Uterus (tissue), 4 donors: ENCODE data around the gene GATAD2A. TPM values are rescaled to one million over a fixed set of nuclear protein-coding genes. Genes with fewer than 3 reads are reported as not detected.
"Not testable (repeated sequence)": the region's sequence is repeated elsewhere in the genome, so short reads cannot be mapped to it uniquely, and the experiment has no call there.

Experiments
- DNase-seq, 2 donors: peaks; one replicate each; pipeline ENCODE4 v3.0.0-alpha.2; 2019 to 2020
- H3K27ac ChIP-seq, 2 donors: fragments of 200-600 bp; sonication (generic); 1 replicate in 1 of 2; 2 replicates in 1 of 2; pipeline ENCODE4 v1.5.1; 2016 to 2018
- H3K27me3 ChIP-seq, 2 donors: fragments of 200-600 bp; sonication (generic); one replicate each; pipeline ENCODE4 v1.5.1; 2018 to 2019; ENCODE audit warnings: control low read depth in 1 of 2
- H3K36me3 ChIP-seq, 2 donors: fragments of 200-600 bp; sonication (generic); one replicate each; pipeline ENCODE4 v1.5.1; 2019; ENCODE audit warnings: control low read depth in 1 of 2
- H3K4me1 ChIP-seq, 2 donors: fragments of 200-600 bp; sonication (generic); one replicate each; pipeline ENCODE4 v1.5.1; 2018 to 2019; ENCODE audit warnings: control low read depth in 1 of 2
- H3K4me3 ChIP-seq, 2 donors: fragments of 200-600 bp; sonication (generic); 1 replicate in 1 of 2; 2 replicates in 1 of 2; pipeline ENCODE4 v1.5.1; 2018 to 2019; ENCODE audit warnings: mild to moderate bottlenecking in 1 of 2
- H3K9me3 ChIP-seq, 2 donors: fragments of 200-600 bp; sonication (generic); one replicate each; pipeline ENCODE4 v1.5.1; 2019; ENCODE audit warnings: control low read depth in 1 of 2
- CTCF ChIP-seq, 4 experiments: fragments of 200-600 bp in 2 of 4; fragments of 450-650 bp in 2 of 4; sonication (generic) in 2 of 4; IDR thresholded peaks; one replicate each; pipeline ENCODE4 v1.5.1; 2016 to 2019; ENCODE audit warnings: antibody characterized with exemption in 4 of 4, mild to moderate bottlenecking in 2 of 4, moderate library complexity in 1 of 4
- POLR2A ChIP-seq, 2 donors: fragments of 450-650 bp; IDR thresholded peaks; one replicate each; pipeline ENCODE4 v1.6.1; 2016; ENCODE audit warnings: antibody characterized with exemption in 2 of 2, mild to moderate bottlenecking in 1 of 2, moderate library complexity in 1 of 2
- intact Hi-C: fragments of 100-400 bp; cut with DNase I; formaldehyde crosslinking; loops from one replicate; pipeline ENCODE4 v1.15.1; 2023; ENCODE audit warnings: low total_unique reads
- total RNA-seq, 4 donors: library from RNA; depleted of rRNA in 3 of 4; stranded (reverse); fragments of >200 nt in 3 of 4; gene quantifications; one replicate each; pipeline versions ENCODE4 v1.1.0 to v1.2.4, GENCODE V29; 2014 to 2023
- donor health status: DM: yes; HTN: yes; CAD: no.

Gene GATAD2A
- total RNA-seq, 4 donors from 2014 or later: 9.7 to 65.1 (median 22.3) TPM

GRCh38 chr19:19471682-19472081, 66.2 kb downstream of the GATAD2A start:
- no peak overlapping the region for H3K27ac ChIP-seq
- peaks cover 0 to 14% of the 10 kb centered on the region in 2 donors for H3K9me3 ChIP-seq
- no peaks in the 10 kb centered on the region for H3K27me3 ChIP-seq
- no peaks in the 10 kb centered on the region for H3K4me1 ChIP-seq
- no peak for TF ChIP-seq POLR2A (IDR thresholded peaks at IDR 0.05)
- TF ChIP-seq CTCF (IDR thresholded peaks at IDR 0.05): no peak
- no peak overlapping the region for H3K4me3 ChIP-seq
- no peaks in the 10 kb centered on the region for H3K36me3 ChIP-seq
- intact Hi-C loops: no loop called here
- no peak for DNase-seq

GRCh38 chr19:19472106-19472505, 66.6 kb downstream of the GATAD2A start:
- H3K36me3 ChIP-seq, DNase-seq, intact Hi-C loops, H3K4me1 ChIP-seq, H3K4me3 ChIP-seq, H3K27me3 ChIP-seq, H3K27ac ChIP-seq: not testable (repeated sequence)
- H3K9me3 ChIP-seq: peaks cover 0 to 14% of the 10 kb centered on the region in 2 donors

- Histone ChIP-seq H3K36me3 (no peaks in the 10 kb centered on the region), H3K27me3 (no peaks in the 10 kb centered on the region), H3K4me3 (no peak overlapping the region), H3K9me3 (no peaks in the 10 kb centered on the region), H3K27ac (no peak overlapping the region), H3K4me1 (no peaks in the 10 kb centered on the region)
- no peak for DNase-seq
- intact Hi-C loops: no loop called here
- TF ChIP-seq POLR2A (IDR thresholded peaks at IDR 0.05): no peak
- TF ChIP-seq CTCF (IDR thresholded peaks at IDR 0.05): no peak
Observed at GRCh38 chr19:19475015-19475765, 69.7 kb downstream of the GATAD2A start.

GRCh38 chr19:19475849-19476828, 70.7 kb downstream of the GATAD2A start:
- H3K9me3 ChIP-seq: no peaks in the 10 kb centered on the region
- H3K27me3 ChIP-seq: no peaks in the 10 kb centered on the region
- DNase-seq: no peak
- H3K36me3 ChIP-seq: no peaks in the 10 kb centered on the region
- H3K4me3 ChIP-seq: no peak overlapping the region
- intact Hi-C loops: no loop called here
- TF ChIP-seq POLR2A (IDR thresholded peaks at IDR 0.05) (no peak), CTCF (IDR thresholded peaks at IDR 0.05) (no peak)
- H3K4me1 ChIP-seq: no peaks in the 10 kb centered on the region
- no peak overlapping the region for H3K27ac ChIP-seq

- no peaks in the 10 kb centered on the region for H3K4me1 ChIP-seq
- no peak for TF ChIP-seq POLR2A (IDR thresholded peaks at IDR 0.05)
- no peak for DNase-seq
- intact Hi-C loops: no loop called here
- no peak overlapping the region for H3K4me3 ChIP-seq
- no peak overlapping the region for H3K27ac ChIP-seq
- no peaks in the 10 kb centered on the region for H3K27me3 ChIP-seq
- no peaks in the 10 kb centered on the region for H3K9me3 ChIP-seq
- no peaks in the 10 kb centered on the region for H3K36me3 ChIP-seq
Observed at GRCh38 chr19:19477705-19478383, 72.4 kb downstream of the GATAD2A start.
